Nucleus accumbens (tissue), 56 donors: Measurements from ENCODE around the gene MSANTD1.

ENCODE experiments used
- DNase-seq, 56 donors: peaks; one replicate each; lab custom pipeline; 2025; lab: John Stamatoyannopoulos, UW

Gene MSANTD1

DNA sequence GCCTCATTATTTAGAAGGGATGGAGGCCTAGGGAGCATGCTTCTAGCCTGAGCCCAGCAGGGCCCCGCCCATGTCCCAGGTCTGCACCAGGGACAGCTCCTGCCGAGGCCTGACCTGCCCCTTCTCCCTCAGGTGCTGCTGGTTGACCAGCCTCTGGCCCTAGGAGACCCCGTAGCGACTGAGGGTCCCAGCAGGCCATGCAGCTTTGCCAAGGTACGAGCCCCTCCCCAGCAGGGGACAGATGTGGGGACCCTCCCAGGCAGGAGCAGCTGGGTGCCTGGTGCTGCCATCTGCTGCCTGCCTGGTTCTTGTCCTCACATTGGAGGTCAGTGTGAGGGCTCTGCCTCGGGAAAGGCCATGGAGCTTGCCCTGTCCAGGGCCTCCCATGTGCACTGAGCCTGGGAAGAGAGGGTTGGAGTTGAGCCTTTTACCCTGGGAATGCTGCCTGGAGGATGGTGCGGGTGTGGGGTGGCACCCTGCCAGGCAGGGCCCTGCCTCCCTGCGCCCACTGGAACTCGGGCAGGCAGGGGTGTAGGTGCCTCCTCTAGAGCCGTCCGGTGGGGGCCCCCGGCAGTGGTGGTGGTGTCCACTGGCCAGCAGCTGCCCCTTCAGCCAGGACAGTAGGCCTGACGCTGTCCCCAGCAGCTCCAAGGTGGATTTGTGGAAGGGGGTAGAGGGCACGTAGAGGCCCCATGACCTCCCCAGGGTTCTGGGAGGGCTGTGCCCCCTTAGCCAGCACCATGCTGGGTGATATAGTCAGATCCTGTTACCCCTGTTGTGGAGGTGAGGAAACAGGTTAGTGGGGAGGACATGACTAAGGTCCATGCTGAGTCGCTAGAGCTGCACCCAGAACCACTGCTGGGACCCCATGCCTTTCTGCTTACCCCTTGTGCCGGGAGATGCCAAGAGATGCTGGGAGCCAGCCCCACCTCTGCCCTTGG lies 2.2 kb upstream of the MSANTD1 start:
- DNase-seq: no peak

DNA sequence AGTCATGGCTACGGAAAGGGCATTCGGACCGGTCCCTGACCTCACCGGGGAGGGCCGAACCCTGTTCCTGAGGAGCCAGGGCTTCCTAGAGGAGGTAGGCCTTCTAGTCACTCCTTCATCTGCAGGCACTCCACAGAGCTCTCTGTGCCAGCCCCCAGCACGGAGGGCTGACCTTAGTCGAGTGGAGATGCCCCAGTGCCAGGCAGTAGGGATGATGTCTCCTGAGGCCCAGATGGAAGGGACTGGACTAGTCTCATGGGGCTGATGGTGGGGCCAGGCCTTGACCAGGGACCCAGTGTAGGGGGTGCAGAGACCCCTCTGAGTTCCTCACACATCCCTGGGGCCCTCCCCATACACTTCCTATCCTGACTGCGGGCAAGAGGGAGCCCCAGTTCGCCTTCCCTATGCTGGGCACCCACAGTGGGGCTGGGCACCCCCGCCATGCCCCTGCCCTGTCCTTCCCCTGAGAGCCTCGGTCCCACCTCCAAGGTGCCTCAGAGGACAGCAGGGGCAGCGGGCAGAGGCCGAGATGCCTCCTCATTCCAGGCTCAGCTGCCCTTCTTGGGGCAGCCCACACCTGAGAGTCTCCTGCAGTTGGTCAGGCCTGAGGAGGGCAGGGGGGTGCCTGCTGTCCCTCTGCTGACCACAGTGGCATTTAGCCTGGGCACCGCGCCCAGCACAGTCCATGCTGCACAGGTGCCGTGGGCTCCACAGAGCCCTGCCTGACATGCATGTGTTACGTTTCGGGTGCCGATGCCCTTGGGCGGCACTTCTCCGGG lies 1.4 kb upstream of the MSANTD1 start:
- DNase-seq: no peak

DNA sequence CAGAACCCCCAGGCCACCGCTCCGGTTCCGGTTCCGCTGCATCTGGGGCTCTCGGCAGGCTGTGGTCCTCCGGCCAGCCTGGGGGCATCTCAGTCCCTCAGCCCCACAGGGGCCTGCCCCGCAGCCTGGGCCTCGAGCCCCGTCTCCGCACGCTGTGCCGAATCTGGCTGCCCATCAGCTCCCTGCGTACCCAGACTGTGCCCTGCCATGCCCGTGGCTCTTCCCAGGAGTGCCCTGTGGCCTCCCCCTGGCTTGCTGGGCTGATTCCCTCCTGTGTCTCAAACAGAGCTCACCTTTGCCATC lies 830 bp upstream of the MSANTD1 start:
- no peak for DNase-seq

DNA sequence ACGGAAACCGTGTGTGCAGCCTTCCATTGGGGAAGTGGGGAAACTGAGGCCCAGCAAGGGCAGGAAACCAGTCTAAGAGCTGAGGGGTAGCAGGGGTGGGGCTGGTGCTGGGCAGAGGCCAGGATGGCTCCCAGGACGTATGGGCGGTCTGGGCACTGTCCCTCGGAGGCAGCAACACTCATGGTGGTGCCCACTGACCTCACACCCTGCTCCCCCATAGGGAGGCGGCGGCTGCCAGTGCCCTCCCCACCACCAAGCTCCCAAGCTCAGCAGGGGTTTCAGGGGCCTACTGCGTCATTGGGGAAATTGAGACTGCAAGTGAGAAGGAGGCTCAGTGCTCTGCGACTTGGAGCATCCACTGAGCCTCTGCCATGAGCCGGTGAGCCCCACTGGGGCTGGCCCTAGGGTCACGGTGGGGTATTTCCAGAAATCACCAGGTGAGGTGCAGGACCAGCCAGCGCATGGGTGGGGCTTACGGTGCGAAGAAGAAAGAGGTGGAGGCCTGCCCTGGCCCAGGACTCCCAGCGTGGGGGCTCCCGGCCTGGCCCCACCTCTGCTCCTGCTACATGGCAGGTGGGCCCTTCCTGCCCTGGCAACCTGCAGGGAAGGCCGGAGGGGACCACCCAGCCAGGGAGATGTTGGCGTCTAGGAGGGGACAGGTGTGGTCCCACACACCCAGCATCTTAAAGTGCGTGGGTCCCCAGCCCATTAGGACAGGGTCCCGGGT lies 915 bp downstream of the MSANTD1 start:
- DNase-seq: no peak

DNA sequence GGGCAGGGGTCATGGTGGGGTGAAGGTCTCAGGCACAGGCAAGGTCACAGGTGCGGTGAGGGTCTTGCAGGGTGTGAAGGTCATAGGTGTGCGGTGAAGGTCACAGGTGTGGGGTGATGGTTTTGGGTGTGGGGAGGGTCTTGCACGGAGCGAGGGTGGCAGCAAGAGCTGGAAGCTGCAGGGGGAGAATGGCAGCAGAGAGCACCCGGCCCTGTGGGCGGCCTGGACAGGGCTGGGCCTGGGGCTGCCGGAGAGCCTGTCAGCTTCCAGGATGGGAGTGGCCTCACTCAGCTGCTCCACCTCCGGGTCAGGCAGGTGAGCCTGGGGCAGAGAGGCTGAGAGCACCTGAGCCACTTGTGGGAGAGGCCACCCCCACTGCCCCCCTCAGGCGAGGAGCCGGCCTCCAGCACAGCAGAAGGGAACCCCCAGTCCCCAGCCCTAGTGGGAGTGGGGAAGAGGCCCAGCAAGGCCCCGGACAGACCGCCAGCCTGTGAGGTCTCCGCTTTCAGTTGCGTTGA lies 1.5 kb downstream of the MSANTD1 start:
- DNase-seq: no peak

DNA sequence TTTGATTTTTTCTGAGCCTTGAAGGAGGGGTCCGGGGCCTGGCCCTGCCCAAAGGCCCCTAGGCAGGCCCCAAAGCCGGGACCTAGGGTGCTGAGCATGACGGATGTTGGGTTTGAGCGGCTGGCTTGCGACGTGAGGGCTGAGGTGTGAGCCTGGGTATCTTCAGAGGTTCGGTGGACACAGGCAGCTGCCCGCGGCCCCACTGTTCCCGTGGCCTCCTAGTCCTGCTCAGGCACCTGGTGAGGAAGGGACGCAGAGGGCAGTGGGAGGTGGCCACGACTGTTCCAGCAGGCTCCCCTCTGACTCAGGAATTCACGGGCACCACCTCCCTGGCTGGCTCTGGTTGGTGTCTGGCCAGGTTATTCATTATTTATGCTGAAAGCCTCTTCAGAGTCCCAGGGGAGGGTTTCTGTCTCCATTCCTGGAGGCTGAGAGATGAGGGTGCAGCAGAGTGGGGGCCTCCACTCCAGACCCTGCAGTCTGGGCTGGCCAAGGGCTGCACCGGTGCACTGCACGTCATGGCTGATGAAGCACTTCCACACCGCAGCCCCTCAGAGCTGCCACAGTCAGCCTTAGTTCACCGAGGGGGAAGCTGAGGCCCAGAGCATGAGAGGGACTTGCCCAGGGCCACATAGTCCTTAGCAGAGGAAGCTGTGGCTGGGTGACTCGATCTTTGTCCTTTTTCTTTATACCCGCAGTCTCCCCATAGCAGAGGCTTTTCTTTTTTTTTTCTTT lies 2.2 kb downstream of the MSANTD1 start:
- no peak for DNase-seq

DNA sequence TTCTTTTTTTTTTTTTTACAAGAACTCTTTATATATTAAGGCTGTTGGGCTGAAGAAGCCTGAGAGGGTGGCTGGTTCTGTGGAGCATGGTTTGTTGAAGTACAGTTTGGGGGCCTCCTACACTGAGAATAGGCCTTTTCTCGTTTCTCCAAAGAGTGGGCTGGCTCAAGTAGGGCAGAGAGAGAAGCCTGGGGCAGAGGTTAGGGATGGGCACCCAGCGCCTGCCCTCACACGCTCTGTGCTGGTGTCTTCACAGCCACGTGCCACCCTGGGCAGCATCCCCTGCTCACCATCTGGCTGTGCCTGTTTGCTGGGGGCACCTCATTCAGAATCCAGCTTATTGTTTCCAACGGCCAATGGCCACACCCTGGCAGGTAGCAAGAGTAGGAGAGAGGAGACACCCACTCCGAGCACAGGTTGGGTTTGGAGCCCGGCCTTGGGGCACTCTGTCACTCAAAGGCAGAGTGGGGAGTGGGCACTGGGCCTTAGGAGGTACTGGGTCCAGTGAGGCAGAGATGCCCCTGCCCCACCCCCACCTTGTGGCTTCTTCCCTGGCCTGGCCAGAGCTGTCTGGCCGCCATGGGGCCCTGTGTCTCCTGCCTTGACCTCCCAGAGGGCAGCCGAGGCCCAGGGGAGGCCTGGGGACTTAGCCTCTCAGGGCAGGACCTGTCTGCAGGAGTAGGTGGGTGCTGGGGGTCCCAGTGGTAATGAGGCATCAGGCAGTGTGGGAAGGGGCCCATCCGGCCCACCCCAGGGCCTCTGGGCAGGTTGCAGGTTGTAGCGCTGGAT lies 2.9 kb downstream of the MSANTD1 start:
- no peak for DNase-seq

DNA sequence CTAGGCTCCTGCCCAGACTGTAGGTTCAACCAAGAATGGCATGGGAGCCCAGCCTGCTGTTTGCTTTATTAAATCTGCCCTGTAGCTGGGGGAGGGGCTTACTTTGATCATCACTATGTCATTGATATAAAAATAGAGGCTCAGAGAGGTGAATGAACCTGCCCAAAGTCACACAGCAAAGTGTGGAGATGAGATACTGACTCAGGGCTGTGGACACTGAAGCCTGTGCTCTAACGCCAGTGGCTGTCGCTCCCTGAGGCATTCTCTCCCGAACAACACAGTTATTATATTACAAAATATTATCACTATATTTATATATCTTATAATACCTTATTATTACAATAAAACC lies 3.5 kb downstream of the MSANTD1 start:
- DNase-seq: no peak

DNA sequence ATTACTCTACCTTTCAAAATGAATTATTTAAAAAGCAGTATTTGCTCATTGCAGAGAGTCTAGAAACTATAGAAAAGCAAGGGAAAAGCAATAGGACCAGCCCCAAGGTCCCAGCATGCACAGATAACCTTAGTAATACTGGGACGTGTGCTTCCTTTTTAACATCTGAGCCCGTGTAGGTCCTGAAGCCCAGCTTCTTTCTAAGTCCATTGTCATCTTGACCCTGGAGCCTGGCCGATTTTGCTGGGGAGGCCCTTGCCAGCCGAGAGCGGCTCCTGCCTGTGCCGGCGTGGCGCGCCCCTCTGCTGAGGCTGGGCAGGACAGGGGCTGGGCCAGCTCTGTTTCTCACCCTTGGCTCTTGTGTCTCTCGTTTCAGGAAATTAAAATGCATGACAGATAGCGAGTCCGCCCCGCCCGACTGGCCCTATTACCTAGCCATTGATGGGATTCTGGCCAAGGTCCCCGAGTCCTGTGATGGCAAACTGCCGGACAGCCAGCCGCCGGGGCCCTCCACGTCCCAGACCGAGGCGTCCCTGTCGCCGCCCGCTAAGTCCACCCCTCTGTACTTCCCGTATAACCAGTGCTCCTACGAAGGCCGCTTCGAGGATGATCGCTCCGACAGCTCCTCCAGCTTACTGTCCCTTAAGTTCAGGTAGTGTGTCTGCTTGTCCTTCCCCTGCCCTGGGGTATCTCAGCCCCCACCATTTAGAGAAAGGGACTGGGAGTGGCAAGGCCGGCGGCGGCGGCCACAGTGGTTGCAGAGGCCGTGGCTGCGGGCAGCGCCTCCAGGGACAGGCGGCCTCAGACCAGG lies 4.1 kb downstream of the MSANTD1 start:
- no peak for DNase-seq

DNA sequence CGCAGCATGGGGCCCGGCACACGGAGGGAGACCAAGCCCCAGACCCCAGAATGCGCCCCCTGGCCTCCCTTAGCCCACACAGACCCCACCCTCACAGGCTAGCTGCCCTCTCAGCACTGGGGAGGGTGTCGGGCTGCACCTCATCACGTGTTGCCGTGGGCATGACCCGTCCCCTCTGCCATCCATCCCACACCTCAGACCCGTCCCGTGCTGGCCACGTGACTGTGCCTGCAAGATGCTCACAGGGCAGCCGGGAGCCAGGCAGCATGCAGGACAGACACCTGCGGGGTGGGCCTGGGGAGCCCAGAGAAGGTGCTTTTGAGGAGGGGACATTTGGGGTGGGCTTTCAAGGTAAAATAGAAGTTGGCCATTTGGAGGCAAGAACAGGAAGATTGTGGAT lies 4.8 kb downstream of the MSANTD1 start:
- DNase-seq: no peak

DNA sequence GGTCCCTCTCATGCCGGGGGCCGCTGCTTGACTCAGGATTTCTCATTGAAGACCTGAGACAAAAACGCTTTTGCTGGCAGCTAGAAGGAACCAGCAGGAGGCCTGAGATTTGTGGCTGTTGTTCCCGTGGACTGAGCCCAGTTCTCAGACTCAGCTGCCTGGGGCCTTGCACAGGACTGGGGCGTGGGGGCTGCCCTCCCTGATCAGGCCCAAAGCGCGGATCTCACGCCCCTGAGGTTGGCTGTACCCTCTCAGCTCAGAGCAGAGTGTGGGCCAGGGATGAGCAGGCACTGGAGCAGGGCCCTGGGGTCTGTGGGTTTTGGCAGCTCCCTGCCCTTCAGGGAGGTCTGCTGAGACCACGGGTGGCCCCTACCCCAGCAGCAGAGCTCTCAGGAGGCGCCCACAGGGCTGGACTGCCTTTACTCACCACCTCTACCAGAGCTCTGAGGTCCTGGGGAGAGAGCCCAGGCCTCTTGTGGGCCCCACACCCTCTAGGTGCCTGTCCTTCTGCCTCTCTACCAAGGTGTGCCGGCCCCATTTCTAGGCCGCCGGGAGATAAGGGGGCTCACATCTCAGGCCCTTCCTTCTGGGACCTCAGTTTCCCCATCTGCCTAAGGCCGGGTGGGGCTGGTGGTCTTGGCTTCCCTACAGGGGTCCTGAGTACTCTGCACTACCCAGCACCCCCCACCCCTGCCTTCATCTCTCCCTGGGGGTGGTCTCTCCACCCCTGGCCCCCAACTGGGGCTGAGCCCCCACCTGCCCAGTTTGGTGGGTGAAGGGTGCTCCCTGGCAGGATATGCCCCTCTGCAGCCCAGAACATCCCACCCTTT lies 5.6 kb downstream of the MSANTD1 start:
- DNase-seq: no peak

DNA sequence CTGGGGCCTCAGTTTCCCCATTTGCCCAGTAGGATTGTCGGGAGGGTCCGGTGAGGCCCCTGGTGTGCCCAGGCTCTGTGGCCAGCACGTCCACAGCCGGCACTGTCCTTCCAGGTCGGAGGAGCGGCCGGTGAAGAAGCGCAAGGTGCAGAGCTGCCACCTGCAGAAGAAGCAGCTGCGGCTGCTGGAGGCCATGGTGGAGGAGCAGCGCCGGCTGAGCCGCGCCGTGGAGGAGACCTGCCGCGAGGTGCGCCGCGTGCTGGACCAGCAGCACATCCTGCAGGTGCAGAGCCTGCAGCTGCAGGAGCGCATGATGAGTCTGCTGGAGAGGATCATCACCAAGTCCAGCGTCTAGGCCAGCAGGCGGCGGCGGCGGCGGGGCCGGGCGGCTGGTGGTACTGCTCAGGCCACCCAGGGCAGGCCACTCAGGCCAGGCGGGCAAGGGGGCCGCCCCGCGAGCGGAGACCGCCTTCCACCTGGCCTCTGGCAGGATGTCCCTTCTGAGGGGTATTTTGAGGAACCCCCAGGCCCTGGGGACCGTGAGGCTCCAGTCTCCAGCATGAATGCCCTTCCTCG lies 6.7 kb downstream of the MSANTD1 start:
- DNase-seq: no peak

DNA sequence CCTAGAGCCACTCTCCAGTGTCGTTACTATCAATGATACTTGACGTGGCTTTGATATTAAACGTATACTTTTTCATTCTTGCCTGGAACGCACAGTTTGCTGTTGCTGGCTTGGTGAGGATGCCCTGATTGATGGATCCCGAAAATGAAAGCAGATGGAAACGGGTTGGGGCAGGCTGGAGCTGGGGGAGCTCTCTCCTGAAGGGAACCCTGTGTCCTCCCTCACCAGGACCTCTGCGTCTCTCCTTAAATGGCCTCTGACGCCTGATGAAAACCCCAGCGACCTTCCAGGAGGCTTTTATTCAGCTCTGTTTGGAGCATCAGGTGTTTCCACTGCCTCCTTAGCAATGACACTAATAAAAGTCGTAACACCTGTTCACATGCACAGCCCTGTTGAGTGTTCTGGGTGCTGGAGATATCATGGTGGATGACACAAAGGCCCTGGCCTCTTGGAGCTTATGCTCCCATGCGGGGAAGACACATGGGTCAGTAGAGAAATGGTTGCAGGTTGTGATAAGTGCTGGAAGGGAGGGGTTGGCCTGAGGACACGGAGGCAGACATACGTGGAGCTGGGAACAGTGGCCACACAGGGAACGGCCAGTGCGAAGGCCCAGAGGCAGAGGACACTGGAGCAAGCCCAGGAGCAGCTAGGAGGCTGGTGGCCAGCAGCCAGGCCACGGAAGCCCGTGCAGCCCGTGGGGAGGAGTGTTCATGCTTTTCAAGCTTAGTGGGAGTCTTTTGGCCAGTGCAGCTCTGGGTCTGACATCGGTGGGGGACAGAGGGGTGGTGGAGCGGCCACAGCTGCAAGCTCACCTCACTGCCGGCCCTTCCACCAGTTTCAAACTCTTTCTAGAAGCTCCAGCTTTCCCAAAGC lies 7.5 kb downstream of the MSANTD1 start:
- no peak for DNase-seq

DNA sequence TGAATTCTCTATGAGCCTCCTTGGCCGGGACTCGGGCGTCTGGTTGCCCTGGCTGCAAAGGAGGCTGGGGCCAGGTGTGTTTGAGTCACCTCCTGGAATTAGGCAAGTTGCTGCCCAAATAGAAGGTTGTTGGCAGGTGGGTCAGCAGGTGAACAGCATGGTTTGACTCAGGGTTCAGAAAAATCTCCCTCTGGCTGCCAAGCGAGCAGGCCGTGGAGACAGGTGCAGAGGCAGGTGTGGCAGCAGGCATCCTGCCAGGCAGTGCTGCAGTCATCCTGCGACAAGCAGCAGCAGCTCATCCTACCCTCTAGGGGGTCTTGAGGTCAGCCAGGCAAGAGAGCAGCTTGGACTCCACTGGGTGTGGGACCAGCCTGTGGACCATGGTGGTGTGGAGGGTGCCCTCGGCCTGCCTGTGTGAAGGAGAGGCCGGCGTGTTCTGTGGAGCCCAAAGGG lies 8.2 kb downstream of the MSANTD1 start:
- DNase-seq: no peak

DNA sequence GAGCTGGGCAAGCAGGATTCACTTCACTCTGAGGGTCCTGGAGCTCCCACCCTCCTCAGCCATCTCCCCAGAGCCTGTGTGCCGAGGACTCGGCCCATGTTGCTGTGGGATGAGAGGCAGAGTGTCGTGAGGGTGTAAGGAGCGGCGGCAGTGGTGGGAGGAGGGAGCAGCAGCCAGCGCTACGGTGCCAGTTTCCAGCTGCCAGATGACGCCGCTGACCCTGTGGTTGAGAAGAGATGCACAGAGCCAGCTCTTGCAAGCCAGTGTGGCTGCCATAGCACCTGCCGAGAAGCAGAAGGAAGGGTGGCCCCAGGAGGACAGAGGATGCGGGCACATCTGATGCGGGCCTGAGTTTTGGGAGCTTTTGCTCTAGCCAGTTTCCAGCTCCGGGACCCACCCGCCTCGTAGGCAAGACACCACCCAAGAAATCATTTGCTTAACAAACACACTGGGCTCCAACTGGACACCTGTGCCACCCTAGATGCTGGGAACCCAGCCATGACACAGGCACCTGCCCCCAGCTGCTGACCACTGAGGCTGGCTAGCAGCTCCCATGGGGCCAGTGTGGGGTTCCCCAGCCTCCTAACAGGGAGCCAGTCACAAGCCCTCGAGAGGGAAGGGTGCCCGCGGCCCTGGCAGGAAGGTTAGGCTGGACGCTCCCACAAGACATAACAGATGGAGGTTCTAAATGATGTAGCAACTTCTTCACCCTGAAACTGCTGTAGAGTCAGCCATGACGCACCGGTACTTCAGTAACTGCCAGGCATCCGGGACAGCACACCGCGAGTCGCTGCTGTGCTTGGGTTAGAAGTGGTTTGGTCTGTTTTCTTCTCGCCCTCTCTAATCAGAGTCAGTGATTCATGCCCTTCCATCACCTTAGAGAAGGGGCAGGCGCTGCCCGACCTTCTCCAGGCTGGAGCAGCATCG lies 8.9 kb downstream of the MSANTD1 start:
- DNase-seq: no peak
